ENCODE data around the gene PZP. TPM values are rescaled to one million over a fixed set of nuclear protein-coding genes. Genes with fewer than 3 reads are reported as not detected.

Gene PZP
- total RNA-seq, 1 donor from 2014 or later: 2.7 TPM

DNA sequence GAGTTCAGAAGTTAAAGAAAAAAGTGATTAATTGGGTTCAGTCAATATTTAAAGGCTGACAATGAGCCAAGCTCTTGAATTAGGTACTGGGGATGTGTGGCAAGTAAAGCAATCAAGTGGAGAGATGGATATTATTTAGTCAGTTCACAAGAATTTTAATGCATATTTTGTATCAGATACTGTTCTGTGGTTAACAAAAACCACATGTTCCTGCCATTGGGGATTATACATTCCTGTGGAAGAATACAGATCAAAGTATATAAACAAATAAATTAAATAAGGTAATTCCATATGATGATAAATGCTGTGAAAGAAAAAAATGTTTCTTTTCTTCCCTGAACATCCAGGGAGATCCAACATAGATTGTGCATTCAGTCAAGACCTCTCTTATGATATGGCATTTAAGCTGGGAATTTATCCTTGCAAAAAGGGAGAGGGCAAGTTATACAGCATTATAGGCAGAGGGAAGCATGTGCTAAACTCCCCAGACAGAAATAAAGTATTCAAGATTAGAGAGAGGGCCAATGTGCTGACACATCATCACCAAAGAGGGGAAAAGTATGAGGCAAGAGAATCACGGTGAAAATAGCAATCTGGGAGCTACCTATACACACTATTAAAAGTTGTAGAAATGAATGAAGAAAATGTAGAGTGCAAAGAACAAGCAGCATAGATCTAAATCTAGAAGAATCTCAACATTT is 74.8 kb downstream of the PZP start:
- DNase-seq: no peak
- Histone ChIP-seq H3K4me3 (no peak overlapping the region), H3K27ac (no peak overlapping the region), H3K27me3 (ENCODE audit: low read depth) (no peaks in the 10 kb centered on the region), H3K4me1 (no peaks in the 10 kb centered on the region), H3K36me3 (no peaks in the 10 kb centered on the region), H3K9me3 (no peaks in the 10 kb centered on the region)
- ATAC-seq: no peak
- intact Hi-C loops (cut with DNase I): no loop called here
- TF ChIP-seq, protein P1, sequence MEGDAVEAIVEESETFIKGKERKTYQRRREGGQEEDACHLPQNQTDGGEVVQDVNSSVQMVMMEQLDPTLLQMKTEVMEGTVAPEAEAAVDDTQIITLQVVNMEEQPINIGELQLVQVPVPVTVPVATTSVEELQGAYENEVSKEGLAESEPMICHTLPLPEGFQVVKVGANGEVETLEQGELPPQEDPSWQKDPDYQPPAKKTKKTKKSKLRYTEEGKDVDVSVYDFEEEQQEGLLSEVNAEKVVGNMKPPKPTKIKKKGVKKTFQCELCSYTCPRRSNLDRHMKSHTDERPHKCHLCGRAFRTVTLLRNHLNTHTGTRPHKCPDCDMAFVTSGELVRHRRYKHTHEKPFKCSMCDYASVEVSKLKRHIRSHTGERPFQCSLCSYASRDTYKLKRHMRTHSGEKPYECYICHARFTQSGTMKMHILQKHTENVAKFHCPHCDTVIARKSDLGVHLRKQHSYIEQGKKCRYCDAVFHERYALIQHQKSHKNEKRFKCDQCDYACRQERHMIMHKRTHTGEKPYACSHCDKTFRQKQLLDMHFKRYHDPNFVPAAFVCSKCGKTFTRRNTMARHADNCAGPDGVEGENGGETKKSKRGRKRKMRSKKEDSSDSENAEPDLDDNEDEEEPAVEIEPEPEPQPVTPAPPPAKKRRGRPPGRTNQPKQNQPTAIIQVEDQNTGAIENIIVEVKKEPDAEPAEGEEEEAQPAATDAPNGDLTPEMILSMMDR (IDR thresholded peaks at IDR 0.05): no peak

DNA sequence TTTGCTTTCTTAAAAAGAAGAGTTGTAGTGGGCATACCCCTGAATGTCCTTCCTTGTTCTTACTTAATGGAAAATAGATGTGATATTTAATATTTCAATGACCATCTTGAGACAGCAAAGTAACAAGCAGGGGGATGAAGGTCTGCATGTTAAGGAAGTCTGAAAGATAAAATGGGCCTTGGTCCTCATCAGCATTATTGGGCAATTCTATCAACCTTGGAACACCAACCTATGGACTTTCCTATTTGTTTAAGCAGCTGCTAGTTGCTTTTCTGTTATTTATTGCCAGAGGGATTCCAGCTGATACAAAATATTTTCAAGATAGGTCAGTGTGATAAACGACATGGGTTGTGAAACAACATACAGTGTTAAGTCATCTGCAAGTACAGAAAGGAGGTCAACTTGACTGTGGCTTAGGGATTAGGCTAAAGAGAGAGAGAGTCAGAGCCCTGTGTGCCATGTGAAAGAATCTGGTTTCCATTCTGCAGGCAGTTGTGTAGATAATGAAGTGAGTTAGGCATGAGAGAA is 76.1 kb downstream of the PZP start:
- Histone ChIP-seq H3K9me3 (no peaks in the 10 kb centered on the region), H3K27ac (no peak overlapping the region), H3K4me3 (no peak overlapping the region), H3K4me1 (no peaks in the 10 kb centered on the region), H3K36me3 (no peaks in the 10 kb centered on the region), H3K27me3 (ENCODE audit: low read depth) (no peaks in the 10 kb centered on the region)
- intact Hi-C loops (cut with DNase I): no loop called here
- TF ChIP-seq, protein P1 (IDR thresholded peaks at IDR 0.05): no peak
- peak in 1 of 2 donors; percentile 61 for ATAC-seq
- DNase-seq: no peak

DNA sequence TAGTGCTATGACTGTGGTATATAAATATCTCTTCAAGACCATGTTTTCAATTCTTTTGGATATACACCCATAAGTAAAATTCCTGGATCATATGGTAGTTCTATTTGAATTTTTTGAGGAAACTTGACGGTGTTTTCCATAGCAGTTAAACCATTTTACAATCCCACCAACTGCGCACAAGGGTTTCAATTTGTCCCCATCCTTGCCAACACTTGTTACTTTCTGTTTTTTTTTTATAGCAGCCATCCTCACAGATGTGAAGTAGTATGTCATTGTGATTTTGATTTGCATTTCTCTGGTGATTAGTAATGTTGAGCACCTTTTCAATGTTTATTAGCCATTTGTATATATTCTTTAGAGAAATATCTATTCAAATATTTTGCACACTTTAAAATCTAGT is 78.0 kb downstream of the PZP start:
- no peak overlapping the region for H3K4me3 ChIP-seq
- TF ChIP-seq, protein P1 (IDR thresholded peaks at IDR 0.05): no peak
- no peaks in the 10 kb centered on the region for H3K9me3 ChIP-seq
- no peaks in the 10 kb centered on the region for H3K27me3 ChIP-seq (ENCODE audit: low read depth)
- DNase-seq: no peak
- H3K36me3 ChIP-seq: no peaks in the 10 kb centered on the region
- intact Hi-C loops (cut with DNase I): no loop called here
- no peak for ATAC-seq
- no peak overlapping the region for H3K27ac ChIP-seq
- no peaks in the 10 kb centered on the region for H3K4me1 ChIP-seq

DNA sequence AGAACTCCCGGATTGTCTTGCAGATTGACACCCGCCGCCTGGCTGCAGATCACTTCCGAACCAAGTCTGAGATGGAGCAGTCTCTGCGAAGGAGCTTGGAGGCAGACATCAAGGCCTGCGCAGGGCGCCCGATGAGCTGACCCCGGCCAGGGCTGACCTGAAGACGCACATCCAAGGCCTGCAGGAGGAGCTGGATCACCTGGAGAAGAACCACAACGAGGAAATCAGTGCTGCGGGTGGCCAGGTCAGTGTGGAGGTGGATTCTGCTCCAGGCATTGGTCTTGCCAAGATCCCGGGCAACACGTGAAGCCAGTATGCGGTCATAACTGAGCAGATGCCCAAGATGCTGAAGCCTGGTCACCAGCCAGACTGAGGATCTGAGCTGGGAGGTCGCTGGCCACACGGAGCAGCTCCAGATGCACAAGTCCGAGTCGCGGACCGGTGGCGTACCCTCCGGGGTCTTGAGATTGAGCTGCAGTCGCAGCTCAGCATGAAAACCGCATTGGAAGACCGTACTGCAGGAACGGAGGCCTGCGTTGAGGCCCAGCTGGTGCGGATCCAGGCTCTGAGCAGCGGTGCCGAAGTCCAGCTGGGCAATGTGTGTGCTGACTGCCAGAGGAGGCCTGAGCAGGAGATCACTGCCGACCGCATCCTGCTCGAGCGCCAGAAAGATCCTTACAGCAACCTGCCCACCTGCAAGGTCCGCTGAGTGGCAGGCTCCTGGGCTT is 80.1 kb downstream of the PZP start:
- no peak for DNase-seq
- intact Hi-C loops (cut with DNase I): no loop called here

DNA sequence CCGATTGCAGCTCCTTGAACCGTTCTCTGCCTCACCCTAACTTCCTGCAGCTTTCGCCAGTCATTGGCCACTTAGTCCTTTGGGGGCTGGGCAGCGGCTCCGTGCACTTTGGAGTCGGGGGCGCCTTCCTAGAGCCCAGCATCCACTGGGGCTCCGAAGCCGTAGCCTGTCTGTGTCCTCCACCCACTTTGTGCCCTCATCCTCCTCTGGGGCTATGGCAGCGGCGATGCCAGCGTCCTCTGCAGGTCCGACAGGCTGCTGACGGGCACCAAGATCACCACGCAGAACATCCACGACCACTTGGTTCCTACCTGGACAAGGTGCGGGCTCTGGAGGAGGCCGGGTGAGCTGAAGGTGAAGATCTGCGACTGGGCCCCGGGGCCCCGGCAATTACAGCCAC is 80.7 kb downstream of the PZP start:
- TF ChIP-seq, protein P1 (IDR thresholded peaks at IDR 0.05): no peak
- intact Hi-C loops (cut with DNase I): no loop called here
- DNase-seq: no peak
- Histone ChIP-seq H3K4me1 (peaks cover 9% of the 10 kb centered on the region), H3K36me3 (no peaks in the 10 kb centered on the region), H3K27me3 (ENCODE audit: low read depth) (no peaks in the 10 kb centered on the region), H3K9me3 (no peaks in the 10 kb centered on the region), H3K4me3 (no peak overlapping the region), H3K27ac (no peak overlapping the region)
- ATAC-seq: no peak

More for the DNA sequence above, 80.1 kb downstream of the PZP start:
- ATAC-seq: no peak
- H3K27me3 ChIP-seq (ENCODE audit: low read depth): no peaks in the 10 kb centered on the region
- peaks cover 9% of the 10 kb centered on the region for H3K4me1 ChIP-seq
- TF ChIP-seq, protein P1 (IDR thresholded peaks at IDR 0.05): no peak
- no peak overlapping the region for H3K4me3 ChIP-seq
- H3K27ac ChIP-seq: no peak overlapping the region
- H3K9me3 ChIP-seq: no peaks in the 10 kb centered on the region
- no peaks in the 10 kb centered on the region for H3K36me3 ChIP-seq
